Measurements from ENCODE around the gene RPP14. TPM values are rescaled to one million over a fixed set of nuclear protein-coding genes. Genes with fewer than 3 reads are reported as not detected.

RPP14 gene
- 9.6 to 11.4 TPM (median 10.5 TPM) in 5 replicates for total RNA-seq (2022; extraction: Qiagen RNA extraction; ENCODE audit: low read depth)

DNA sequence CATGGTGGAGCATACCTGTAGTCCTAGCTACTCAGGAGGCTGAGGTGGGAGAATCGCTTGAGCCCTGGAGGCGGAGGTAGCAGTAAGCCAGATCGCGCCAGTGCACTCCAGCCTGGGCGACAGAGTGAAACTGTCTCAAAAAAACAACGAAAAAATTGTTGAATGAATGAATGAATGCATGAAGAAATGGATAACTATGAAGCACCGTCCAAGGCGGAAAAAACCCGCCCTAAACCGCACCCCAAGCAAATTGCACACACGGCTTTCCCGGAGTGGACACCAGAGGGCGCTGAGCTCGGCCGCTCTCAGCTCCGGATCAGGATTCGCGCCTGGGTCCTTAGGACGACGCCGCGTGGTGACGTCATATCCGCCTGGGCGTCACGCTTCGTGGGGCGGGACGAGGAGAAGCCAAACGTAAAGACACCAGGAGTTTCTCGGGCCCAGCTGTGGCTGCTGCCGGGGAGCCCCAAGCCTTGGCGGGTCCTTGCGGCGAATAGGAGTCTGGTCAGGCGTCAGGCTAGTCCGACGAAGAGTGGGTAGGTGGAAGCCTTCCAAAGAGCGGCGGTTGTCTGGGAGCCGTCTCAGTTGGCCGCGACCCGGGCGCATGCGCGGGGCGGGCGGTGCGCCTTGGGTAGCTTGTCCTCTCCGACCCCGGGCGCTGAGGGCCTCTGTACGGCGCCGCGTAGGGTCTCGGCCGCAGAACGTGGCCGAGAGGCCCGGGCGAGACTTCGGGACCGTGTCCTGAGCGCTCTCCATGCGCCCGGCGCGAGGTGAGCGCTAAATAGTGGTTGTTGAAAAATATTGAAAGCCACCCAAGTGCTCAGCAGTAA, at the start of gene RPP14, which contains the start of gene HTD2:
Gene RPP14, plus strand, starts transcription at position 364 of the 830 bp plus-strand sequence. CDS start 4,085 bp downstream, outside the sequence.
Gene HTD2, plus strand, starts transcription at position 639 of the 830 bp plus-strand sequence. CDS start 11,094 bp downstream, outside the sequence.

DNA sequence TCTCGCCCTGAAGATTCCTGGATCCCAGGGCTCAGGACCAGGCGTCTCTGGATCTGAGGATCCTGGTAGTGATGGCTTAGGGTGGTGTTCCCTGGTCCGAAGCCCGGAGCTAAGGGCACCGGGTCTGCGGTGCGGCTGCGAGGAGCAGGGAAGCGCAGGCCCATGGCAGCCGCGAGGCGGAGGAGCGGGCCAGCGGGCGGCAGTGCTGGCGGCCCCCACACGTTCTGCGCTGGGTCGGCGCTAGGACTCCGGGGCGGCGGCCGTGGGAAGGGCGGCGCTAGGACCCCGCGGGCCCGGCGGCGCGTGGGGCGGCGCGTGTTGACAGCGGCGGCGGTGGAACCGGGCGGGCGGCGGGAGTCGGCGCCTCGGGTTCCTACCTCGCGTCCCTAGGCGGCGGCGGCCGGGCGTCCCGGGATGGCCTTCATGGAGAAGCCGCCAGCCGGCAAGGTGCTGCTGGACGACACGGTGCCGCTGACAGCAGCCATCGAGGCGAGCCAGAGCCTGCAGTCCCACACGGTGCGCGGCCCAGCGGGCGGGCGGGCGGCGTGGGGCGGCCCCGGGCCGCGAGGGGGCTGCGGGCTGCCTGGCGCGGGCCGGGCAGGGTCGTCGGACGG, 26.6 kb downstream of the RPP14 start, which contains the start of gene PXK:
Gene PXK, plus strand, starts transcription at position 318 of the 614 bp plus-strand sequence. Its CDS starts 97 bp downstream, at position 415.

Other genes with a start within 250 kb of the RPP14 start
- not detected in 5 replicates for gene DNASE1L3, start 95.3 kb upstream of the RPP14 start, total RNA-seq (2022; extraction: Qiagen RNA extraction; ENCODE audit: low read depth)
- gene ABHD6, start 68.5 kb upstream of the RPP14 start, total RNA-seq (2022; extraction: Qiagen RNA extraction; ENCODE audit: low read depth), result 9.3 to 11.9 TPM (median 11.4 TPM) in 5 replicates
- gene HTD2, start 275 bp downstream of the RPP14 start, total RNA-seq (2022; extraction: Qiagen RNA extraction; ENCODE audit: low read depth), result 6.0 to 8.3 TPM (median 7.5 TPM) in 5 replicates
- gene PXK, start 26.6 kb downstream of the RPP14 start, total RNA-seq (2022; extraction: Qiagen RNA extraction; ENCODE audit: low read depth), result 3.8 to 7.5 TPM (median 5.9 TPM) in 5 replicates
- 51.7 to 63.9 TPM (median 58.5 TPM) in 5 replicates for gene PDHB, start 127.6 kb downstream of the RPP14 start, total RNA-seq (2022; extraction: Qiagen RNA extraction; ENCODE audit: low read depth)
- gene KCTD6, start 185.9 kb downstream of the RPP14 start, total RNA-seq (2022; extraction: Qiagen RNA extraction; ENCODE audit: low read depth), result 5.1 to 9.5 TPM (median 8.0 TPM) in 5 replicates
- gene ACOX2, start 230.9 kb downstream of the RPP14 start, total RNA-seq (2022; extraction: Qiagen RNA extraction; ENCODE audit: low read depth), result 7.4 to 11.4 TPM (median 8.2 TPM) in 5 replicates

Data from A549 treated with ZK216348 at 1 μM for 4 hours (cell line).